SIG-M5 treated with dmso at 0.1 percent for 504 hours (cell line): ENCODE results near the gene SEPTIN7.

ENCODE experiments used
- DNase-seq: peaks from one replicate; lab custom pipeline; 2025; ENCODE audit not compliant: unreplicated experiment; lab: John Stamatoyannopoulos, UW

The SEPTIN7 gene

GRCh38 chr7:35785250-35785649, 15.6 kb upstream of the SEPTIN7 start:
- DNase-seq: no peak

DNA sequence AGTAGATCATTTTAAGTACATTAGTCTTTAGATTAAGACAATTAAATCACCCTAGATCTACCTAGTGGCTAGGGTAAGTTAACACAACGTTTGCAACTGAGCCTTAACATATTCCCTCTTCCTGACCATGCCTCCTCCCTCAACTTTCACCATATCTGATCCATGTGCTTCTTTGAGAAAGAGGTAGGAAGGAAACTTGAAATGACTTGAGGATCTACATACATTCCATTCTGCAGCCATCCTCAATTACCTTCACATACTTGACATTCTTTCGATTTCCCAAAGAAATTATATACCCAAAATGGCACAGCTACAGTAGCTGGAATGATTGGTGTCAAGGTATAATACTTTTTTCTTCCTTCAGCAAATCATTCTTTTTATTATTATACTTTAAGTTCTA, 12.9 kb upstream of the SEPTIN7 start:
- DNase-seq: no peak

GRCh38 chr7:35792472-35792871, 8.4 kb upstream of the SEPTIN7 start:
- no peak for DNase-seq

- no peak for DNase-seq
These were observed 7.9 kb upstream of the SEPTIN7 start for GRCh38 chr7:35792873-35793489.

GRCh38 chr7:35797311-35797710, 3.5 kb upstream of the SEPTIN7 start:
- DNase-seq: no peak

DNA sequence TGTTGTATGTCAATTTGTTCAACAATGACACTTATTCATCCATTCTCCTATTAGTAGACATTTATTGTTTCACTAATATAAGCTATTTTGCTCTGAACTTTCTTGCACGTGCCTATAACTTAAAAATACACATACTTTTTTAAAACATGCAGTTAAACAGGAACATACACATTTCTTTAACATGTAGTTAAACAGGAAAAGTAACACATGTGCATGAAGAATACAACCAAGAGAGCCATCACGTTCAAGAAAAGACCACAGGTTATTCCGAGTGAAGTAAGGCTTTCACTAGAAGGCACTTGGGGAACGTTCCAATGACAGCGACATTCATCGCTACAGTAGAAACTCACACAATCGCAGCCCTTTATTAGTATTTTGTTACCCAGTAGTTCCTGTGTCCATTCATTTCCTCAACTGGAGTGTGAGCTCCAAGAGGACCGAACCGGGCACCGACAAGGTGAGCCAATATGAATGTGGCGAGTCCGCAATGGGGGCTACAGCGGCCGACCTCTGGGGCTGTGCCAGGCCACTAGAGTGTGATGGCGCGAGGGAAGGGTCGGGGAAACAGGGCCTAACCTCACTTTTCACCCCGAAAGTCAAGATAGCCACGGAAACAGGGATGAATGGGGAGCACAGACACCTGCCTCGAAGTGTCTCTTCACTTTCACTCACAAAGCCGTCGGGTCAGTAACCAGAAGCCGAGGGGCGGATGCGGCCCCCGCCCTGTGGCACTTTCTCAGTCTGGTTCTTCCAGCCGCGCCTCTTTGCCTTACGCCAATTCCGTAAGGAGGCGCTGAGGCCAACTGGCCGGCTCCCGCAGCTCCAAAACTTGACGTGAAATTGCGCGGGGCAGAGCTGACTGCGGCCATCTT, 775 bp upstream of the SEPTIN7 start:
- DNase-seq: peak; percentile 81

DNA sequence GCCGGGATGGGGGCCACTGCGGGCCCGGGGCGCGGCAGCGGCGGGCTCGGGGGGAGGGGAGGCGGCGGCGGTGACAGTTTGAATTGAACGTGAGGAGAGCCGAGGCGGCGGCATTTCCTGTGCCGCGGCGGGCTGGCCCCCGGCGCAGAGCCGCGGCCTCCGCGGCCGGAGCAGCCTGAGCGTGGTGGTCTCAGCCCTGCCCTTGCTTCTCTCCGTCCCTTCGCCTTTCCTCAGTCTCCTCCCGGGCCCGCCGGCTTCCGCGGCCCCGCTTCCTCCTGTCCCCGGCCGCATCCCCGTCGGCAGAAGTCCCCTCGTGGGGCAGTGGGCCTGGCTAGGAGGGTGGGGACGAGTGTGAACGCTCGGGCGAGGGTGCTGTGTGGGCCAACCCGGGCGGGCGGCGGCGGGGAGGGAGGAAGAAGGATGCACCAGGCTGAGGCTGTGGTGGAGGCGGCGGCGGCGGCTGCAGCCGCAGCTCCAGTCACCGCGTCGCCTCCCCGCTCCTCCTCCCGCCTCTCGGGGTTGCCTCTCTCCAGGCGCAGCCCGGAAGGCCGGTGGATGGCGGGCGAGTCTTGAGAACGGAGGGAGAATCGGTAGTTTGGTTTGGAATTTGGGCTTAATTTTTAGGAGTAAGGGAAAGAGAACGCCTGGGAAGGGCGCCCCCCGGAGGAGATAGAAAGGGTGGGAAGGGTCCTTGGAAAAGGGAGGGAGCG, 690 bp downstream of the SEPTIN7 start:
- peak; percentile 61 for DNase-seq

- peak; percentile 38 for DNase-seq
These were observed 1.2 kb downstream of the SEPTIN7 start for GRCh38 chr7:35802102-35802466.

GRCh38 chr7:35802649-35803048, 1.8 kb downstream of the SEPTIN7 start:
- DNase-seq: no peak

DNA sequence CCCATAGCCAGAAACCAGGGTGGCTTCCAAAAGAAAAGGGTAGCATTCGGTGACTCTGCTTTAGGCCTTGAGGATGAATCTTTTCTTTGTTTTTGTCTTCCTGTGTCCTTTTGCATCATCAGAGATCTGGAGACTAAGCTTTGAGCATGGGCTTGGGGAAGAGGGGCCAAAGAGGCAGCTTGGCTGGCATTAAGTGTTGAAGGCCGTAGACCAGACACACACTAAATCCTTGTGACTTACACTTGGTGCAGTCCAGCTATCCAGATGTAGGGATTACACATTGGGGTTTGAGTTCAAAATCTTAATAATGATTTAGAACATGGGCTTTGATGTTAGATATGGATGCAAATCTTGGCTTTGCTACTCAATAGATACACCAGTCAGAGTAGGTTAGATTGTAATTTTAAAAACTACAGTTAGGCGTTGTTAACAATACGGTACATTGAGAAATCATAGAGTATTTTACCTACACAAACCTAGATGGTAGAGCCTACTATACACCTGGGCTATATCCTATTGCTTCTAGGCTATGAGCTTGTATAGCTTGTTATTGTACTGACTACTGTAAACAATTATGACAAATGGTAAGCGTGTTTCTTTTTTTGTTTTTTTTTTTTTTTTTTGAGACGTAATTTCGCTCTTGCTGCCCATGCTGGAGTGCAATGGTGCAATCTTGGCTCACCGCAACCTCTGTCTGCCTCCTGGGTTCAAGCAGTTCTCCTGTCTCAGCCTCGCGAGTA, 3.5 kb downstream of the SEPTIN7 start:
- DNase-seq: no peak

- no peak for DNase-seq
These were observed 5.0 kb downstream of the SEPTIN7 start for GRCh38 chr7:35805876-35806275.

DNA sequence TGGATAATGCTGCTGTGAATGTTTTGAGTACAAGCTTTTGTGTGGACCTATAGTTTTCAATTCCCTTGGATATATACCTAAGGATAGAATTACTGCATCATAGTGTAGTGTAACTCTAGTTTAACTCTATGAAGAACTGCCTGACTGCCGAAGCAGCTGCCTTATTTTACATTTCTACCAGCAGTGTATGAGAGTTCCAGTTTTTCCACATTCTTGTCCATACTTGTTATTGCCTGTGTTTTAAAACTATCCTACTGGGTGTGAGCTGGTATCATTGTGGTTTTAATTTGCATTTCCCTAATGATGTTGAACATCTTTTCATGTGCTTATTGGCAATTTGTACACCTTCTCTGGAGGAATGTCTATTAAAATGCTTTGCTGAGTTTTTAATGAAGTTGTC, 15.7 kb downstream of the SEPTIN7 start:
- no peak for DNase-seq

DNA sequence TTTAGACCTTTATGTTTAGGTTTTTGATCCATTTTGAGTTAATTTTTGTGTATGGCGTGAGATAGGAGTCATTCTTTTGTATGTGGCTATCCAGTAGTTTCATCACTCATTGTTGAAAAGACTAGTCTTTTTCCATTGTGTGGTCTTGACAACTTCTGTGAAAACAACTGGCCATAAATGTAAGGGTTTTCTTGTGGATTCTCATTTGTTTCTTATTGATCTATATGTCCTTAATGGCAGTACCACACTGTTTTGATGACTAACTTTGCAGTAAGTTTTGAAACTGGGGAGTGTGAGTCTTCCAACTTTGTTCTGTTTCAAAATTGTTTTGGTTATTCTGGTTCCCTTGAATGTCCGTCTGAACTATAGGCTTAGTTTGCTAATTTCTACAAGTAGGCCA, 16.3 kb downstream of the SEPTIN7 start:
- no peak for DNase-seq

GRCh38 chr7:35817930-35818329, 17.1 kb downstream of the SEPTIN7 start:
- DNase-seq: no peak

DNA sequence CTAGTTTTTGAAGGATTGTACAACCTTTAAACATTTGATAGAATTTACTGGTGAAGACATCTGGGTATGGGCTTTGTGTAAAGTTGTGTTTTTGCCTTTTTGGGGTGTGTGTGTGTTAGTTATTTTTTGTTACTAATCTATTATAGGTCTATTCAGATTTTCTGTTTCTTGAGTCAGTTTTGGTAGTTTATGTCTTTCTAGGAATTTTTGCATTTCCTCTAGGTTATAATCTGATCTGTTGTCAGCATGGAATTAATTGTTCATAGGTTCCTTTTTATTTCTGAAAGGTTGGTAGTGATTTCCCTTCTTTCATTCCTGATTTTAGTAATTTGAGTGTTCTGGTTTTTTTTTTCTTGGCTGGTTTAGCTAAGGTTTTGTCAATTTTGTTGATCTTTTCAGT, 17.7 kb downstream of the SEPTIN7 start:
- DNase-seq: no peak

DNA sequence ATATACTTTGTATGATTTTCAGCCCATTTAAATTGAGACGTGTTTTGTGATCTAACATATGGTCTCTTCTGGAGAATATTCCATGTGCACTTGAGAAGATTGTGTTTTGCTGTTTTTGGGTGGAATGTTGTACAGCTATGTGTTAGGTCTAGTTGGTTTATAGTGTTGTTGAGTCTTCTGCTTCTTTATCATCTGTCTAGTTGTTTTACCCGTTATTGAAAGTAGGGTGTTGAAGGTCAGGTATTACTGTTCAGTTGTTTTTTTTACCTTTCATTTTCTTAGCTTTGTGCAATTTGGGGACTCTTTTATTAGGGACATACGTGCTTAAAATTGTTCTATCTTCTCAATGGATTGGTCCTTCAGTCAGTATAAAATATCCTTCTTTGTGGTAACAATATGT, 18.5 kb downstream of the SEPTIN7 start:
- no peak for DNase-seq

DNA sequence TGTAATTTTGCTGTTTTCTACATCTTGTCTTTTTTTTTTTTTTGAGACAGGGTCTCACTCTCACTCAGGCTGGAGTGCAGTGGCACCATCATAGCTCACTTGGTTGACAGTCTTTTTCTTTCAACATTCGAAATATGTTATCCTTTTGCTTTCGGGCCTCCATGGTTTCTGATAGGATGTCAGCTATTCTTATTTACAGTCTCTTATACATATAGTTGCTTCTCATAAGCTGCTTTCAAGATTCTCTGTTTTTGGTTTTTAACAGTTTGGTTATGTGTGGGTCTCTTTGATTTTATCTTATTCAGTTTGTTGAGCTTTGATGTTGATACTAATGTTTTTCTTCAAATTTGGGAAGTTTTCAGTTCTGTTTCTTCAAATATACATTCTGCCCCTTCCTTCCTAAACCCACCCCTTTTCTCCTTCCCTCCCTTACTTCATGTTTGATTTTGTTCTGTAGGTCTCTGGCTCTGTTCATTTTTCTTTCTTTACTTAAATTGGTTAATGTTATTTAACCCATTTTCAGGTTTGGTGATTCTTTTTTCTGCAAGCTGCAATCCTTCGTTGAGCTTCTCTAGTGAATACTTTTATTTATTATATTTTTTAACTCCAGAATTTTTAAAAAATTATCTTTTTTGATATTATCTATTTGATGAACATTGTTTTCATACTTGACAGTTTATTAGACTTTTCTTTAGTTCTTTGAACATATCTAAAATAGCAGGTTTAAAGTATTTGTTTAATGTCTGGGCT, 19.3 kb downstream of the SEPTIN7 start:
- DNase-seq: no peak

DNA sequence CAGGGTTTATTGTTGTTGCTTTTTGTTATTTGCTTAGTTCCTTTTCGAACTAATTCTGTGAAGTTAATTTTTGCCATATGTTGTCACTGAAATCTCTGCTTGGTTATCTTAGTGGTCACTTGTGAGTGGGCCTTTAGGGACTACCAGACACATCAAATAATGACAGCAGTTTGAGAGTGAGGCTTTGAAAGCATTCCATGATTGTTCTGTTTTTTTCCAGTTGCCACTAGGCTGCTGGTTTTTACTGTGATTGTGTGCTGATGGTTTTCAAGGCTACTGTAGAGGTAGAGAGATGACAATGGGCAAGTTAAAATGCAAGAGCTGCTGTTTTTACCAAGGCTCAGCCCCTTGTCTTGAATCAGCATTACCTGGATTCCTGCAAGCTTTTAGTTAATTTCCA, 20.0 kb downstream of the SEPTIN7 start:
- DNase-seq: no peak

DNA sequence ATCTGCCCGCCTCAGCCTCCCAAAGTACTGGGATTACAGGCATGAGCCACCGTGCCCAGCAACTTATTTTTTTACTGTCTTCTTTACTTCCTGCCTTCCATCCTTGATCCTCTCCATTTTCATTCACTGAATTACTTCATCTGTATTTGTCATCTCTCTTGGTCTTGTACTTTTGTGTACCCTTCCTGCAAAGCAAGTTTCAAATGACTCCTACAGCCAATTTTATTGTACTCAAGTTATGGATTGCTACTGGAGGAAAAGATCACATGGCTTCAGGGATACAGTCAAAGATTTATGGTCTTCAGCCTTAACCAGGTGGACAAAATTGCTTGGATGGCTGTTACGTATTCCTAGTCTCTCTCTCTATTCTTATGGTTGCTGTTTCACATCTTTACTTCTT, 22.6 kb downstream of the SEPTIN7 start:
- DNase-seq: peak; percentile 10

- DNase-seq: no peak
These were observed 25.1 kb downstream of the SEPTIN7 start for GRCh38 chr7:35825974-35826373.

GRCh38 chr7:35826751-35827150, 25.9 kb downstream of the SEPTIN7 start:
- DNase-seq: no peak
